ENCODE results near the gene ZFAND2A.

The ZFAND2A gene

DNA sequence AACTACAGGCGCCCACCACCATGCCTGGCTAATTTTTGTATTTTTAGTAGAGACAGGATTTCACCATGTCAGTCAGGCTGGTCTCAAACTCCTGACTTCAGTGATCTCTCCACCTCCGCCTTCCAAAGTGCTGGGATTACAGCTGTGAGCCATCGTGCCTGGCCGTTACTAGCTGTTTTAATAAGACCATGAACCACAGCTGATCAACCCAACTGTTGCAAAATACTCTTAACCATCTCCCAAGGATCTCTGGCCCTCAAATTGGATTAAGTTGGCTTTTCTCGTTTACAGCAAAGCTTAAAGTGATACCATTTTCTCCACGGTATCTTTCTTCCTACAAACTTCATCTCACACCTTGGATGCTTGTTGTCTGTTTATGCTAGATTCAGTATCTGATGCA lies 18.3 kb downstream of the ZFAND2A start:
- TF ChIP-seq ZFX (IDR thresholded peaks at IDR 0.05; ENCODE audit: borderline replicate concordance) = no peak
- TF ChIP-seq CTCF (IDR thresholded peaks at IDR 0.05) = no peak
- H3K27ac ChIP-seq = no peak overlapping the region

- TF ChIP-seq CTCF (IDR thresholded peaks at IDR 0.05) (no peak), ZFX (IDR thresholded peaks at IDR 0.05; ENCODE audit: borderline replicate concordance) (no peak)
- no peak overlapping the region for H3K27ac ChIP-seq
Measured at GRCh38 chr7:1140476-1141104, 19.4 kb downstream of the ZFAND2A start.

DNA sequence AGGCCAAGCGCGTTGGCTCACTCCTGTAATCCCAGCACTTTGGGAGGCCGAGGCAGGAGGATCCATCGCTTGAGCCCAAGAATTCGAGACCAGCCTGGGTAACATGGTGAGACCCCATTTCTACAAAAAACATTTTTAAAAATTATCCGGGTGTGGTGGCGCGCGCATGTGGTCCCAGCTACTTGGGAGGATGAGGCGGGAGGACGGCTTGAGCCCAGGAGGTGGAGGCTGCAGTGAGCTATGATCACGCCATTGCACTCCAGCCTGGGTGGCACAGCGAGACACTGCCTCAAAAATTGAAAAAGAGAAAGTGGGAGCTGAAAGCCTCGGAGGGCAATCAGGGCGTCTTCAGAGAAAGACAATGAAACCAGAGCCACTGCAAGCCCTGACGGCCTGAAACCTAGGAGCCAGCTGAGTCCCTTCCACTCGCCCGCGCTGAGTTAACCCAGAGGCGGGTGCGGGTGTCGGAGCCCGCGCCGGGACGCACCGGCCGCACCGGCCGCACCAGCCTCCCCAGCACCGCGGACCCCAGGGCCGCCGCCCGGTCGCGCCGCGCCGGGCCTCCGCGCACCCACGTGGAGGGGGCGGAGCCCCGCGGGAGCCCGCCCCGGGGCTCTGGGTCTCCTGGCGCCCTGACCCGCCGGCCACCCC lies 22.4 kb downstream of the ZFAND2A start:
- TF ChIP-seq CTCF (IDR thresholded peaks at IDR 0.05) (no peak), ZFX (IDR thresholded peaks at IDR 0.05; ENCODE audit: borderline replicate concordance) (no peak)
- peak overlapping the region; percentile 77 for H3K27ac ChIP-seq

GRCh38 chr7:1136841-1137516 lies 23.0 kb downstream of the ZFAND2A start:
- H3K27ac ChIP-seq = peak overlapping the region; percentile 77

DNA sequence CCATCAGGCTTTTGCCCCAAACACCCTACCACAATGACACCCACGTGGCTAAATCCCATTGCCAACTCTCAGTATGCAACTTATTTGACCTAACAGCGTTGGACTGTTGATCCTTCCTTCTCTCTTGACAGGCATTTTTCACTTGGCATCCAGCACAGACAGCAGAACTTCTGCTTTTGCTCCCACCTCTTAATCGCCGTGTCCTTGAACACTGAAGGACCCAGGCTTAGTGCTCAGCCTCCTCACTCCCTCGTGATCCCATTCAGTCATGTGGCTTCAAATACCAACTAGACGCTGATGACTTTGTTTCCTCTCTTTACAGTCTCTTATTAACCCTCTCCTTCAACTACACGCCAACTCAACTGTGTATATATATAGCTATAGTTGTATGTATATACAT lies 25.0 kb downstream of the ZFAND2A start:
- TF ChIP-seq CTCF (IDR thresholded peaks at IDR 0.05) (no peak), ZFX (IDR thresholded peaks at IDR 0.05; ENCODE audit: borderline replicate concordance) (no peak)

More at GRCh38 chr7:1136841-1137516, 23.0 kb downstream of the ZFAND2A start:
- no peak for TF ChIP-seq CTCF (IDR thresholded peaks at IDR 0.05)
- TF ChIP-seq ZFX (IDR thresholded peaks at IDR 0.05; ENCODE audit: borderline replicate concordance) = no peak

GRCh38 chr7:1131471-1132265 lies 28.3 kb downstream of the ZFAND2A start:
- TF ChIP-seq CTCF (IDR thresholded peaks at IDR 0.05) (no peak), ZFX (IDR thresholded peaks at IDR 0.05; ENCODE audit: borderline replicate concordance) (no peak)
- peak overlapping the region; percentile 59 for H3K27ac ChIP-seq

More for the DNA sequence above, 25.0 kb downstream of the ZFAND2A start:
- H3K27ac ChIP-seq = no peak overlapping the region

Measured in 22Rv1 (cell line).